Measurements from ENCODE around the gene FRS2.

Gene FRS2

DNA sequence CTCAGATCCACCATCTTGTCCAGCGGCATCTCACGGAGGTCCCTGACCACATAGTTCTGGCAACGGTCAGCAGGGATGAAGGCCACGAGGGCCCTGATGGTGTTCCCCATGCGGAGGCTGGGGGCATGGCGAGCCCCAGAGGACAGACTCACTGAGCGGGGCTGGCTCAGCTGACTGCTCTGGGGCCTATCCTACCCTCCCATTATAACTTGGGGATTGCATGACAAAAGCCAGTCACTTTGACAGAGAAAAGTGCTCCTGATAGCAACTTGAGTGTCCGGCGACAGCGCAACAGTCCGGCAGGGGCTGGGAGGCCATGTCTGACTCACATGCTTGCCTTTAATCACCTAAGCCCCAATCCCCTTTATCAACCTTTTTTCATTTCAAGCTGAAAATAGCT is 140.5 kb downstream of the FRS2 start, which contains the start of gene LRRC10:
TSS of gene LRRC10 (minus strand) at position 179 of the 400 bp plus-strand sequence. CDS start at position 110, 69 bp downstream.
- TF ChIP-seq, protein P1, sequence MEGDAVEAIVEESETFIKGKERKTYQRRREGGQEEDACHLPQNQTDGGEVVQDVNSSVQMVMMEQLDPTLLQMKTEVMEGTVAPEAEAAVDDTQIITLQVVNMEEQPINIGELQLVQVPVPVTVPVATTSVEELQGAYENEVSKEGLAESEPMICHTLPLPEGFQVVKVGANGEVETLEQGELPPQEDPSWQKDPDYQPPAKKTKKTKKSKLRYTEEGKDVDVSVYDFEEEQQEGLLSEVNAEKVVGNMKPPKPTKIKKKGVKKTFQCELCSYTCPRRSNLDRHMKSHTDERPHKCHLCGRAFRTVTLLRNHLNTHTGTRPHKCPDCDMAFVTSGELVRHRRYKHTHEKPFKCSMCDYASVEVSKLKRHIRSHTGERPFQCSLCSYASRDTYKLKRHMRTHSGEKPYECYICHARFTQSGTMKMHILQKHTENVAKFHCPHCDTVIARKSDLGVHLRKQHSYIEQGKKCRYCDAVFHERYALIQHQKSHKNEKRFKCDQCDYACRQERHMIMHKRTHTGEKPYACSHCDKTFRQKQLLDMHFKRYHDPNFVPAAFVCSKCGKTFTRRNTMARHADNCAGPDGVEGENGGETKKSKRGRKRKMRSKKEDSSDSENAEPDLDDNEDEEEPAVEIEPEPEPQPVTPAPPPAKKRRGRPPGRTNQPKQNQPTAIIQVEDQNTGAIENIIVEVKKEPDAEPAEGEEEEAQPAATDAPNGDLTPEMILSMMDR (IDR thresholded peaks at IDR 0.05; ENCODE audit: low read length, missing control alignments) = no peak
- DNase-seq (ENCODE audit: low read depth) = no peak
- no peak within 1 kb of the TSS for H3K4me3 ChIP-seq (replicated peaks; ENCODE audit: low read depth, low read length)

DNA sequence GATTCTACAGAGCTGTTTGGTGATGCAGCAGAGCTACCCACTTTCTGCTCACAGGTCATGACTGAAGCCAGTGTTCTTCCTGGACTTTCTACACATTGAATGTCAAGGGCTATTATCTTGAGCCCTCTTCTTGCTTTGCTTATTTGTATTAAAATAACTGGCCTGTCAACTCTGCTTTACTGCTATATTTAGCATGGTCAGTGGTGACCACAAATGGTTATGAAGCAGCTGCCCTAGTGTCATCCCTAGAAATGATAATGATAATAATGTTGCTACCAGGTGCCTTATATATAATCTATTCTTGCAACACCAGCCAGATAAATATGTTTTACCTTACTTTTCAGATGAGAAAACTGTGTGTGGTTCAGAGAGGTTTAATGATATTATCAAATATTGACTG is 143.2 kb downstream of the FRS2 start:
- DNase-seq (ENCODE audit: low read depth) = no peak
- TF ChIP-seq, protein P1 (IDR thresholded peaks at IDR 0.05; ENCODE audit: low read length, missing control alignments) = no peak
- H3K4me3 ChIP-seq (replicated peaks; ENCODE audit: low read depth, low read length) = no peak overlapping the region

DNA sequence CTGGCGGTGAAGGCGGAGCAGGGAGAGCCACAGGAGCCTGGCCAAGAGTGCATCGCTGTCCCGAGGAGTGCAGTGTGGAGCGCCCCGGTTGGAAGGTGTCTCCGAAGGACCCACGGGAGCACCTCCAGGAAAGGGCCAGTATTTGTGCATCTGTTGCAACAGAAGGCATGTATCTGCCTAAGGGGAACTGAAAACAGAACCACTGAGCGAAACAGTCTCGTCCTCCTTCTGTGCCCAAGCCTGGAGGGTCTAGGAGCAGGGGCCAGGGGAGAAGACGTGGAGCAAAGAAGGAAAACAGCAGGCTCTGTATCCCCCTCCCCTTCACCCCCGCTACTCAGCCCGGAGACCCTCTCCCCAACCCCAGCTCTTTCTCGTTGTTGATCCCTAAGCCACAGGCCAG is 145.8 kb downstream of the FRS2 start:
- TF ChIP-seq, protein P1 (IDR thresholded peaks at IDR 0.05; ENCODE audit: low read length, missing control alignments) = no peak
- DNase-seq (ENCODE audit: low read depth) = no peak
- no peak overlapping the region for H3K4me3 ChIP-seq (replicated peaks; ENCODE audit: low read depth, low read length)

DNA sequence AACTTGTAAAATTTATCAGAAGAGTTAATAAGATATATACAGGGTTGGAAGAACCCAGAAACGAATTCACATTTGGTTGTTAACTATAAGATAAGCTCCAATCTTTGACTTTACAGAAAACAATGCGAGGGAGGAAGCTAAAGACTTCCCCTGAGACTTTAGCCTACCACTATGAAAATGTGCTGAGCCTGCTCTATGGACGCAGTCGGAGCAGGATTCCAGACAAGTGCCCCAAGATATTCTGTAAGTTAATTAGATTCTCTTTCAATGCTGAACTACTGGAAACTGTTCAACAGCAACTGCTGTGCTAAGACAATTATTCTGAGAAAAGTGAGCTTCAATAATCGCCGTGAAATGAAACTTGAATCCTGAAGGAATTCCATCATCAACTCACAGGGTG is 148.9 kb downstream of the FRS2 start:
- no peak overlapping the region for H3K4me3 ChIP-seq (replicated peaks; ENCODE audit: low read depth, low read length)
- TF ChIP-seq, protein P1 (IDR thresholded peaks at IDR 0.05; ENCODE audit: low read length, missing control alignments) = no peak
- DNase-seq (ENCODE audit: low read depth) = peak; percentile 35

DNA sequence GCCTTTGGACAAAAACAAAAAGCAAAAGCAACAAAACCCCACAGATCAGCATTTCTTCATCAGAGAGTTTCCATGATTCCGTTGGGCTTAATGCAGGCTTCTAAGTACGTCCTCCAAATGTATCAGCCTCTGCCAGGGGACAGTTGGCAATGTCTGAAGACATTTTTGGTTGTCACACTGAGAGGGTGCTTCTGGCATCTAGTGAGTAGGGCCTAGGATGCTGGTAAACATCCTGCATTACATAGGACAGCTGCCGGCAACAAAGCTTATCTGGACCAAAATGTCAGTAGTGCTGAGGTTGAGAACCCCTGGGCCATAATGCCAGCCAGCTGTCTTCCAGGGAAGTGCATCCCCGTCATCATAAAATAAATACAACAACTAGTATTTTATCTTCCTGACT is 149.9 kb downstream of the FRS2 start:
- TF ChIP-seq, protein P1 (IDR thresholded peaks at IDR 0.05; ENCODE audit: low read length, missing control alignments) = no peak
- DNase-seq (ENCODE audit: low read depth) = no peak
- no peak overlapping the region for H3K4me3 ChIP-seq (replicated peaks; ENCODE audit: low read depth, low read length)

DNA sequence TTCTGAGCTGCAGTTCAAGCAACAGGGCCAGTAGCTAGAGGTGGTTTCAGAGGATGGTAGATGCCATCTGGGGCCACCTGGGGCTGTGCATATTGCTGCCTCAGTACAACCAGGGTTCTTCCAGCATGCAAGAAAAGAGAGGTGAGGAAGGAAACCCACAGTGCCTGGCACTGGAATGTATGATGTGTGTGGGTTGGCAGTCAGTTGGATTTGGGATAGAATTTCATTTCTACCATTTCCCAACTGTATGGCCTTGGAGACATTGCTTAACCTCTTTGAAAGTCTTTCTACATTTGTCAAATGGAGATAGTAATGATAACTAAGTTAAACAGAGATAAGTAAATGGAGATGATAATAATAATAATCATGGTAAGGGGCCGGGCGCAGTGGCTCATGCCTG is 150.7 kb downstream of the FRS2 start:
- DNase-seq (ENCODE audit: low read depth) = no peak
- H3K4me3 ChIP-seq (replicated peaks; ENCODE audit: low read depth, low read length) = no peak overlapping the region
- TF ChIP-seq, protein P1 (IDR thresholded peaks at IDR 0.05; ENCODE audit: low read length, missing control alignments) = no peak

DNA sequence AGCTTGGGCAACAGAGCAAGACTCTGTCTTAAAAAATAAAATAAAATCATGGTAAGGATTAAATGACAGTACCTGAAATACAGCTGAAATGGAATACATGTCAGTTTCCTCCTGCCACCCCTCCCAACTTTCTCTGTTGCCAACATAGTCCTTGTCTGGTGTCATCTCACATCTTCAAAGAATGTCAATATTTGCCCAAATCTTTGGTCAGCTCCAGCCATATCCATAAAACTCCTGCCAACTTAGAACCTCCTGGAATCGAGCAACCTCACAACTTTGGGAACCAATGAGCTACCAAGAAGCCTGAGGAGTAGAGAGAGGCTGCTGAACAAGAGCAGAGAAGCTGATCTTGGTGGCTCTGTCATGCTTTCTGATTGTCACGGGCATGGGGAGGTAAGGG is 151.4 kb downstream of the FRS2 start:
- H3K4me3 ChIP-seq (replicated peaks; ENCODE audit: low read depth, low read length) = no peak overlapping the region
- TF ChIP-seq, protein P1 (IDR thresholded peaks at IDR 0.05; ENCODE audit: low read length, missing control alignments) = no peak

More for the DNA sequence above, 151.4 kb downstream of the FRS2 start:
- no peak for DNase-seq (ENCODE audit: low read depth)

Data from fibroblast of pulmonary artery (primary cell).